Natural killer cell (primary cell): ENCODE measurements around the gene BLACAT1. TPM values are rescaled to one million over a fixed set of nuclear protein-coding genes. Genes with fewer than 3 reads are reported as not detected.

ENCODE experiments used
- ATAC-seq, 3 donors: fragments of 150-1000 bp in 2 of 3; fragments of 200-7000 bp in 1 of 3; cut with Tn5 transposase; 1 replicate in 1 of 3; 2 replicates in 2 of 3; pipeline ENCODE4 v1.10.0; 2021; ENCODE audit warnings: mild to moderate bottlenecking in 2 of 3, moderate library complexity in 2 of 3
- DNase-seq, 2 donors: peaks; one replicate each; pipeline versions ENCODE4 v3.0.0 to v3.0.0-alpha.2; 2013 to 2021; ENCODE audit warnings: mixed read lengths in 1 of 2
- H3K27ac ChIP-seq: one replicate; pipeline ENCODE4 v1.5.1; 2013; ENCODE audit warnings: mild to moderate bottlenecking, low read length
- H3K27me3 ChIP-seq: one replicate; pipeline ENCODE4 v1.6.1; 2013; ENCODE audit warnings: low read length; ENCODE audit not compliant: control insufficient read depth, insufficient read depth
- H3K36me3 ChIP-seq: one replicate; pipeline ENCODE4 v1.6.1; 2013; ENCODE audit warnings: low read length; ENCODE audit not compliant: control insufficient read depth, insufficient read depth
- H3K4me1 ChIP-seq: one replicate; pipeline ENCODE4 v1.6.1; 2013; ENCODE audit warnings: low read length; ENCODE audit not compliant: control insufficient read depth, insufficient read depth
- H3K4me3 ChIP-seq: one replicate; pipeline ENCODE4 v1.5.1; 2013; ENCODE audit warnings: low read length
- H3K9me3 ChIP-seq: one replicate; pipeline ENCODE4 v1.6.1; 2013; ENCODE audit warnings: low read length; ENCODE audit not compliant: control insufficient read depth, insufficient read depth
- H3K27ac Mint-ChIP-seq, 2 donors: one replicate each; pipeline ENCODE4 v1.8.0; 2022; ENCODE audit warnings: mild to moderate bottlenecking in 2 of 2, mixed read lengths in 2 of 2, moderate library complexity in 1 of 2
- H3K27me3 Mint-ChIP-seq, 2 donors: one replicate each; pipeline ENCODE4 v1.8.0; 2022; ENCODE audit warnings: low read depth in 2 of 2, mixed read lengths in 2 of 2
- H3K36me3 Mint-ChIP-seq: one replicate; pipeline ENCODE4 v1.8.0; 2022; ENCODE audit warnings: mixed read lengths
- H3K4me1 Mint-ChIP-seq, 2 donors: one replicate each; pipeline ENCODE4 v1.8.0; 2022; ENCODE audit warnings: mixed read lengths in 2 of 2
- H3K4me3 Mint-ChIP-seq: one replicate; pipeline ENCODE4 v1.8.0; 2022; ENCODE audit warnings: mild to moderate bottlenecking, moderate library complexity, mixed read lengths
- H3K9me3 Mint-ChIP-seq, 2 donors: one replicate each; pipeline ENCODE4 v1.8.0; 2022; ENCODE audit warnings: mixed read lengths in 2 of 2
- CTCF ChIP-seq: fragments of 200-600 bp; IDR thresholded peaks from one replicate; pipeline ENCODE4 v1.8.0; 2022; ENCODE audit warnings: antibody characterized with exemption
- WGBS: methylation state at CpG from one replicate; pipeline ENCODE4 v1.1.7; 2013; ENCODE audit warnings: missing lambda C conversion rate; ENCODE audit not compliant: insufficient coverage; 5-methylcytosine and 5-hydroxymethylcytosine counted together
- intact Hi-C: fragments of 100-400 bp; cut with micrococcal nuclease; formaldehyde crosslinking; loops from one replicate; pipeline ENCODE4 v1.14.2; 2022
- total RNA-seq, 4 donors: library from RNA; stranded (reverse); fragments of 120-200 nt in 1 of 4; gene quantifications; one replicate each; pipeline versions ENCODE4 v1.2.3 to v1.2.4, GENCODE V29; 2013 to 2022

The BLACAT1 gene
- total RNA-seq, 3 donors from 2014 or later (not counting 1 experiment from before 2014, with no cell fraction given), result 0.09 to 0.13 TPM; not detected in 1

GRCh38 chr1:205440476-205441317, 15.1 kb downstream of the BLACAT1 start:
- H3K27me3 ChIP-seq, result no peaks in the 10 kb centered on the region
- H3K4me3 ChIP-seq, result peak overlapping the region; percentile 17
- ATAC-seq, result peak; percentile 85 to 96 (median 91)
- Mint-ChIP-seq H3K4me3 (peak overlapping the region; percentile 83), H3K27ac (peak overlapping the region; percentile 62 to 83), H3K27me3 (peaks cover 8 to 9% of the 10 kb centered on the region in 2 donors), H3K9me3 (no peaks in the 10 kb centered on the region), H3K4me1 (peaks cover 32 to 41% of the 10 kb centered on the region in 2 donors), H3K36me3 (no peaks in the 10 kb centered on the region)
- intact Hi-C loops, result no loop called here
- 15% methylated on average over 15 of the region's 15 CpGs for WGBS
- no peak for TF ChIP-seq CTCF
- H3K27ac ChIP-seq, result peak overlapping the region; percentile 63
- H3K9me3 ChIP-seq, result no peaks in the 10 kb centered on the region
- peak; percentile 44 to 80 for DNase-seq
- H3K36me3 ChIP-seq, result no peaks in the 10 kb centered on the region
- H3K4me1 ChIP-seq, result peaks cover 64% of the 10 kb centered on the region

- intact Hi-C loops, result no loop called here
- peak overlapping the region; percentile 62 to 83 for H3K27ac Mint-ChIP-seq
Observed at GRCh38 chr1:205440121-205440475, 15.7 kb downstream of the BLACAT1 start.

GRCh38 chr1:205438213-205439158, 17.4 kb downstream of the BLACAT1 start:
- H3K36me3 Mint-ChIP-seq, result no peaks in the 10 kb centered on the region
- peak overlapping the region in 1 of 2 donors; percentile 66 for H3K27ac Mint-ChIP-seq
- DNase-seq, result no peak
- peaks cover 32 to 41% of the 10 kb centered on the region in 2 donors for H3K4me1 Mint-ChIP-seq
- H3K27ac ChIP-seq, result no peak overlapping the region
- no peaks in the 10 kb centered on the region for H3K36me3 ChIP-seq
- ATAC-seq, result no peak
- intact Hi-C loops, result loop anchor here (5.0 kb wide), 1 partner anchor 44 kb away; no protein-coding TSS in a partner anchor
- peak overlapping the region; percentile 13 for H3K4me3 Mint-ChIP-seq
- no peaks in the 10 kb centered on the region for H3K9me3 Mint-ChIP-seq
- no peaks in the 10 kb centered on the region for H3K27me3 ChIP-seq
- peaks cover 11 to 21% of the 10 kb centered on the region in 2 donors for H3K27me3 Mint-ChIP-seq
- no peaks in the 10 kb centered on the region for H3K9me3 ChIP-seq
- no peak for TF ChIP-seq CTCF
- H3K4me3 ChIP-seq, result no peak overlapping the region
- peaks cover 67% of the 10 kb centered on the region for H3K4me1 ChIP-seq
- WGBS, result 83% methylated on average over 12 of the region's 13 CpGs

More at GRCh38 chr1:205440121-205440475, 15.7 kb downstream of the BLACAT1 start:
- no peaks in the 10 kb centered on the region for H3K36me3 ChIP-seq
- TF ChIP-seq CTCF, result no peak
- H3K27ac ChIP-seq, result peak overlapping the region; percentile 63
- Mint-ChIP-seq H3K4me3 (peak overlapping the region; percentile 37), H3K4me1 (peaks cover 32 to 41% of the 10 kb centered on the region in 2 donors), H3K36me3 (no peaks in the 10 kb centered on the region), H3K9me3 (no peaks in the 10 kb centered on the region), H3K27me3 (peaks cover 11 to 14% of the 10 kb centered on the region in 2 donors)
- no peaks in the 10 kb centered on the region for H3K27me3 ChIP-seq
- ATAC-seq (no peak), DNase-seq (no peak)
- no peaks in the 10 kb centered on the region for H3K9me3 ChIP-seq
- H3K4me1 ChIP-seq, result peaks cover 66% of the 10 kb centered on the region
- no peak overlapping the region for H3K4me3 ChIP-seq
- 85% methylated on average over 5 of the region's 5 CpGs for WGBS
